NCI-H146 treated with DMSO at 0.1 percent for 48 hours (cell line): ENCODE data around the gene SCN4B.
A peak's percentile ranks its signal among the peaks of the same experiment; 100 is the strongest.
"Not testable (repeated sequence)": the region's sequence is repeated elsewhere in the genome, so short reads cannot be mapped to it uniquely, and the experiment has no call there.

Source experiments
- DNase-seq: peaks from one replicate; lab custom pipeline; 2025; ENCODE audit not compliant: unreplicated experiment; lab: John Stamatoyannopoulos, UW

The SCN4B gene, protein sequence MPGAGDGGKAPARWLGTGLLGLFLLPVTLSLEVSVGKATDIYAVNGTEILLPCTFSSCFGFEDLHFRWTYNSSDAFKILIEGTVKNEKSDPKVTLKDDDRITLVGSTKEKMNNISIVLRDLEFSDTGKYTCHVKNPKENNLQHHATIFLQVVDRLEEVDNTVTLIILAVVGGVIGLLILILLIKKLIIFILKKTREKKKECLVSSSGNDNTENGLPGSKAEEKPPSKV

DNA sequence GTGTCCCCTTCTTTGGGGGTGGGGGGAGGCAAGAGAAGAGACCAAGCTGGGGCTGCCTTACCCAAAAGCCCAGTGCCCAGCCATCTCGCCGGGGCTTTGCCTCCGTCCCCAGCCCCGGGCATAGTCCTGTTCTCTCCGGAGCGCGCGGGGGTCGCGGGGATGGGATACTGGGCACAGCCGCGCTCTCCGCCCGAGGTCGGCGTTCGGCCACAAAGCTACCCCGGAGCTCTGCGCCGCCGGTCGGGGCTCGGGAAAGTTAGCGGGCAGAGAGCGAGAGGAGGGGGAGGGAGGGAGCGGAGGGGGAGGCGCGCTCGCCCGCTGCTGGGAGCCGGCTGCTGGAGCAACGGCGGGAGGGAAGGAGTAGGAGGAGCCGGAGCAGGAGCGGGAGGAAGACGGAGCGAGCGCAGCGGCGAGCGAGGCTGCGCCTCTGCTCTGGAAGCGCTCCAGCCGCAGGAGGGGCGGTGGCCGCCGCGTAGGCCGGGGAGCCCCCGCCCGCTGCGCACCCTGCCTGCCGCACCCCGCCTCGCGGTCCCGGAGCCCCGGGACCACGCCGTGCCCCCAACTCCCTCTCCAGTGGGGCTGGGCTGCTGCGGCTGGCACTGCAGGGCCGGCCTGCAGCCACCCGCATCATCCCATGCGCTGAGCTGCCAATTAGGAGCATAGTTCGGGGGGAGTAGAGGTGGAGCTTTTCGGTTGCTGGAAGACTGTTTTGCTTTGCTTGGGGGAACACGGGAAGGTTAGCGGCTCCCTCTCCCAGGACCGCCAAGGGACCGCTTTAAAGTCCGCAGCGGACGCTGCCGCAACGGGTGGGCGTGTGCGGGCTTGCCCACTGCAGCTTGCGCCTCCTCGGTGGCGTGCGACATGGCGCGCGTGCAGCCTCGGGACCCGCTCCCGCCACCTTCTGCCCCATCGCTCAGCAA is at the start of gene SCN4B:
Gene SCN4B, minus strand, starts transcription at position 272 of the 920 bp plus-strand sequence. Its CDS starts 150 bp downstream, at position 122.
- DNase-seq = peak; percentile 52

GRCh38 chr11:118201966-118202365 is 49.3 kb upstream of the SCN4B start:
- no peak for DNase-seq

DNA sequence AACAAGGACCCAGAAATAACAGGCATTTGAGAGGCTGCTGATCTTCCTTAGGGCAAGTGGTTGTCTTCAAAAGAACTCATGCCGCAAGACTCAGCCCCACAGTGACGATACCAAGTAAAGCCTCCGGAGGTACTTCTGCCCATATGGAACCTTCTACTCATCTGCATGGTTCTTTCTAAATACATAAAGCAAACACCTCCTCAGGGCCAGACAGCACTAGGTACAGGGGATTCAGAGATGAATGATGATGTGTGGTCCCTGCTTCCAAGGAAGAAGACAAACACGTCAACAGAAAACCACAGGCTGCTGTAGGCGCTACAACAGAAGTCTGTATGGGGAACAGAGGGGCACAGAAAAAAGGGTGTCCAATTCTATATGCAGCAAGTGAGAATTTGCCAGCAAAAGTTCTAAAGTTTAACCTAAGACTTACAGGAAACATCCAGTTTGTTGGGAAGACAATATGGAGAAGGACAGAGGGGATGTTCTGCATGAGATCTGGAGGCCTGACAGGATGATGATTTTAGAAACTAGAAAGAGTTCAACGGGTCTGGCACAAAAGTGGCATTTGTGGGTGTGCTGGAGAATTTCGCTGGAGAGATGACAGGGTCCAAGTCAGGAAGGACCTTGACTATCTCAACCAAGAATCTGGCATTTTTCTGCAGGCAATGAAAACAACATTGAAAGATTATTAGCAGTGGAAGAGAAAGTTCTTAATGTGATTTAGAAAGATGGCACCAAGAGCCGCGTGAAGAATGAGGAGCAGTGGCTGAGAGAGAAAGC is 48.5 kb upstream of the SCN4B start:
- no peak for DNase-seq

DNA sequence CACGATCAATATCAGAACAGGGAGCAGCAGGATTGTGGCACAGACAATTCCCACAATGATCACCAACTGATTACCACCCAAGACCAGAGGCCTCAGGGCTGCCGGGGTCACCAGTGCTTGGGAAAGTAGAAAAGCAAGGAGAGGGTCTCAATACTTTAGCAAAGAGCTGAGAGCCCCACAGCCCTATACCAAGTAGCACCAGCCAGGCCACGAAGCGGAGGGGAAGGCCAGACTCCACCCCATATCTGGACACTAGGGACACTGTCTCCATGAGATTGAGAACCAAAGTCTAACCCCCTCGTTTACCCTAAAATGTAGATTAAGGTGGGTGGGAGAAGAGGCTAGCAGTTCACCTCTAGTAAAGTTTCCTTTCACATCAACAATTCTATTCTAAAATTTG is 47.9 kb upstream of the SCN4B start:
- no peak for DNase-seq

DNA sequence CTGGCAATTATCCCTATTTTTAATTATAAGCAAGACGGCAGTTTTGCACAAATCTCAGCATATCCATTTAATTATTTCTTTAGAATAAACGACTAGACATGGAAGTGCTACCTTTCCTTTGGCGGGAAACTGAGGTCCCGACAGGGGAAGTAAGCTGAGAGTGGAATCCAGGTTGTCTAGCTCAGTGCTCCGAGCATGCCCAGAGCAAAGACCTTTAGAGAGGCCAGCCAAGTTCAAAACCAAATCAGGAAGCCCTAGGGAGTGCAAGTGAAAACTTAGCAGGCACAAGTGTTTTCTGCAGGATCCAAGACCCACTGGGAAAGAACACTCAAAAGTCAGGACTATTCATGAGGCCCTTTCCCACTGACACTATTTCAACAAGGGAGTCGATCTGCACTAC is 46.5 kb upstream of the SCN4B start:
- DNase-seq = no peak

DNA sequence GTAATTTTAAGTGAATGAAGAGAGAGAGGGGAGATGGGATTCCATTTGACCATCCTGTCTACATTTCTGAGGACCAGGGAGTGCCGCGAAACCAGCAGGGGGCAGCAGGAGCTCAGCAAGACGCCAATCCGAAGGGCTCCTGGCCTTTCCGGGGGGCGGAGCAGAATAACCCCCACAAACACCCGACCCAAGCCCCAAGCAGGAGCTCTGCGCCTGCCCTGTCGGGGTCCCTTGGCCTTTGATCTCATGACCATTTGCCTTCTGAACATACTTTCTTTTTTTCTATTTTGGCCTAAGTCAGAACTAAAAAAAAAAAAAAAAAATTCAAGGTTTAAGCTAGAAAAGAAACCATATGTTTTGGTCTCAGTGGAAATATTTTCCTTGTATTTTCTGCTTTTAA is 45.7 kb upstream of the SCN4B start:
- peak; percentile 20 for DNase-seq

DNA sequence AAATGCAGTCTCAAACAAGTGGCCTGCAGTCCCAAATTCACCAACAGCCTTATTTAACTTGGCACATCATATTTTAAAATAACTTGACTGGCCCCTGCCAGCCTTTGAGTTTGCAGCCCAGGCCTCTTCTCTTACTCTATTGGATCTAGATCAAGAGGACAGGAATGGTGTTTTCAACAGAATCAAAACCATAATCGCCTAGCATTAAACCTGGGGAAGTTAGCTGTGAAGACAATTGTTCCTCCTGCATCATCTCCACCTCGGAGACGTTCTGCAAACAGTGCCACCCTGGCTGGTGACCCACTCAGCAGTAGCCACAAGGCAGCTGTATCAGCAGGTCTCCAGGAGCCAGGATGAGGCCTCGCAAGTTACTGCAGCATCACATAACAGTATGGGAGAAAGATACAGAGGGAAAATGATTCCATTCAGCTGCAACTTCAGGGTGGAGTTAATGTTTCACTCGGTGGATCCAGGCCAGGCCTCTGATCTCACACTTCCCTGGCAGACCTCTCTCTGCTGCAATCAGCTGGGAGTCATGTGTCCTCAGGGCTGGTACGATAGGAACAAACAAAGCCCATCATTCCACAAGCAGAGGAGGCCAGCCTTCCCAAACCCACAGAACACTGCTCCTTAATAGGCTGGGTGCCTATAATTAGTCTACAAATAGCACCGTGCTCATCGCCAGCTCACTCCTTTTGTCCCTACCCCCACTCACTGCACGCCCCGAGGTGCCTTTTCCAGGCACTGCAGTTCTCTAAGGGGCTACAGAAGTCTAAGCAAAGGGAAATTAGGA is 42.4 kb upstream of the SCN4B start:
- DNase-seq = peak; percentile 33

DNA sequence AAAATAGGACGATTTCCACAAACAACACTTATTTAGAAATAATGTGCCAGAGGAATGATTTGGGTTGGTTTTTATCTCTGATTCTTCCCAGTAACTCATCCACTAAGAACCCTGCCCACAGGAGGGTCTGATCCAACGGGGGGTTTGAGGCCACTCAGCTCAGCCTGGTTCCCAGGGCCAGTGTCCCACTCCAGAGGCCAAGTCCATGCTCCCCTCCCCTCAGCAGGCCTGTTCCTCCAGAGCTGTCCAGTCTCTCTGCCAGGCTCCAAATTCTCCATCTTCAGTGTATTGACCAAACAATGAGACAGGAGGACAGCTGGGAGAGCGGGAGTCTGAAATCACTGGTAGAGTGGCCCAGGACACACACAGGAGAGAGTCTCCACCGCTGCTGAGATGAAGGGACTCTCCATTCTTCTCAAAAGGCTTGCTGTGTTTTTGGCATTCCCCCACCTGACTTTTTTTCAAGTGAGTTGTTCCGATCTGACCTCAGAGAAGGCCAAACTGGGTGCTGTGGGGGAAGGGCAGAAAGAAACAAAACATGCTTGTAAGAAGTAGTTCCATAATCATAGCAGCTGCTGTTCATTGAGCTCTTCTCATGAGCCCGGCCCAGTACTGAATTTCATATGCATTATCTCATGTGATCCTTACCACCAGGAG is 41.4 kb upstream of the SCN4B start:
- DNase-seq = no peak

GRCh38 chr11:118192817-118193216 is 40.2 kb upstream of the SCN4B start:
- not testable (repeated sequence) for DNase-seq

- DNase-seq = not testable (repeated sequence)
Measured at GRCh38 chr11:118190942-118191506, 38.4 kb upstream of the SCN4B start.

- DNase-seq = no peak
Measured at GRCh38 chr11:118186346-118187107, 33.9 kb upstream of the SCN4B start.

- DNase-seq = no peak
Measured at GRCh38 chr11:118184784-118185579, 32.4 kb upstream of the SCN4B start.

GRCh38 chr11:118183691-118184090 is 31.1 kb upstream of the SCN4B start:
- not testable (repeated sequence) for DNase-seq

GRCh38 chr11:118180300-118180703 is 27.7 kb upstream of the SCN4B start:
- no peak for DNase-seq

DNA sequence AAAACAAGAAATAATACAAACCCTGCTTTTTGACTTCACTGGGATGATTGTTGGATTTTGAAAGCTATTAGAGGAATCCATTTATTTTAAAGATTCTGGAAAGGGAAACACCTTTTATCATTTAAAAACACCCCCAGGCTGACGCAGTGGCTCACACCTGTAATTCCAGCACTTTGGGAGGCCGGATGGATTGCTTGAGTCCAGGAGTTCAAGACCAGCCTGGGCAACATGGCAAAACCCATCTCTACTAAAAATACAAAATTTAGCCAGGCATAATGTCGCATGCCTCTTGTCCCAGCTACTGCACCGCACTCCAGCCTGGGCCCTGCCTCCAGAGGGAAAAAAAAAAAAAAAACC is 24.1 kb upstream of the SCN4B start:
- no peak for DNase-seq

- DNase-seq = no peak
Measured at GRCh38 chr11:118175993-118176777, 23.6 kb upstream of the SCN4B start, which contains the start of gene SCN2B. TSS of gene SCN2B (minus strand) at chr11:118176639. CDS start at chr11:118176431, 208 bp downstream.
